GM12878 (cell line): ENCODE results near the gene CRYBA1. TPM values are rescaled to one million over a fixed set of nuclear protein-coding genes. Genes with fewer than 3 reads are reported as not detected.

Source experiments
- ATAC-seq: fragments of 200-7000 bp; cut with Tn5 transposase; 3 replicates; pipeline ENCODE4 v1.9.1; 2020; ENCODE audit warnings: mild to moderate bottlenecking, moderate library complexity
- BruUV-seq: library from RNA; stranded (reverse); fragments of 400-500 nt; replicated peaks from 2 replicates; lab custom pipeline; 2021; lab: Mats Ljungman, UMichigan
- CTCF ChIA-PET: fragments of 300-600 bp; sonication (Branson Sonifier 250); formaldehyde crosslinking; extraction: SDS; loops from one replicate; lab custom pipeline; 2021; ENCODE audit warnings: inconsistent platforms; lab: Yijun Ruan, JAX
- POLR2A ChIA-PET: fragments of 350-600 bp; formaldehyde crosslinking; extraction: SDS; loops from one replicate; lab custom pipeline; 2021; ENCODE audit warnings: inconsistent platforms; lab: Charles Lee
- RAD21 ChIA-PET: fragments of 300-600 bp; sonication (Branson Sonifier 250); formaldehyde crosslinking; loops from one replicate; lab custom pipeline; 2023; ENCODE audit warnings: antibody characterized with exemption; ENCODE audit not compliant: unreplicated experiment; lab: Charles Lee
- SMC1A ChIA-PET: fragments of 300-600 bp; sonication (Branson Sonifier 250); formaldehyde crosslinking; loops from one replicate; lab custom pipeline; 2023; ENCODE audit not compliant: unreplicated experiment, uncharacterized antibody; lab: Charles Lee
- DNase-seq: peaks from one replicate; pipeline ENCODE4 v3.0.0-alpha.2; 2011; ENCODE audit warnings: low read depth, low spot score
- FAIRE-seq: peaks from 3 replicates; lab custom pipeline; 2011; peaks lifted over from hg19 to GRCh38; lab: Jason Lieb, UNC
- H2AFZ ChIP-seq: 2 replicates; pipeline ENCODE4 v1.6.0; 2011; ENCODE audit warnings: low read depth, low read length, control low read depth; ENCODE audit not compliant: control insufficient read depth
- H3K27ac ChIP-seq: 2 replicates; pipeline ENCODE4 v1.5.1; 2011; ENCODE audit warnings: control low read depth; ENCODE audit not compliant: control insufficient read depth, insufficient read depth
- H3K27me3 ChIP-seq, 2 experiments: replicated peaks in 1 of 2; 2 replicates each; pipeline versions ENCODE4 v1.6.0 to v1.6.1; 2011; ENCODE audit warnings: low read length in 1 of 2; ENCODE audit not compliant: control insufficient read depth in 2 of 2, insufficient read depth in 2 of 2
- H3K36me3 ChIP-seq, 2 experiments: 2 replicates each; pipeline ENCODE4 v1.5.1; 2011; ENCODE audit warnings: low read length in 1 of 2; ENCODE audit not compliant: control insufficient read depth in 2 of 2, insufficient read depth in 2 of 2
- H3K4me1 ChIP-seq: 2 replicates; pipeline ENCODE4 v1.6.1; 2011; ENCODE audit warnings: mild to moderate bottlenecking, low read length, moderate library complexity, mixed read lengths; ENCODE audit not compliant: control insufficient read depth, insufficient read depth
- H3K4me2 ChIP-seq: 2 replicates; pipeline ENCODE4 v1.6.0; 2011; ENCODE audit warnings: control low read depth; ENCODE audit not compliant: control insufficient read depth, insufficient read depth
- H3K4me3 ChIP-seq: fragments of 200-600 bp; sonication (generic); 2 replicates; pipeline ENCODE4 v1.5.1; 2016
- H3K79me2 ChIP-seq: 2 replicates; pipeline ENCODE4 v1.6.0; 2011; ENCODE audit warnings: low read length; ENCODE audit not compliant: control insufficient read depth, insufficient read depth
- H3K9ac ChIP-seq: 2 replicates; pipeline ENCODE4 v1.8.0; 2011; ENCODE audit warnings: low read length, control low read depth, mixed read lengths; ENCODE audit not compliant: control insufficient read depth, insufficient read depth
- H3K9me3 ChIP-seq: replicated peaks from 3 replicates; pipeline ENCODE4 v1.5.1; 2011; ENCODE audit warnings: mild to moderate bottlenecking, low read length; ENCODE audit not compliant: control insufficient read depth, insufficient read depth
- H4K20me1 ChIP-seq: 2 replicates; pipeline ENCODE4 v1.6.0; 2011; ENCODE audit not compliant: control insufficient read depth, insufficient read depth
- GABPA ChIP-seq: IDR thresholded peaks from 2 replicates; pipeline ENCODE4 v1.6.1; 2014; ENCODE audit warnings: antibody characterized with exemption, low read depth, mild to moderate bottlenecking, inconsistent platforms
- MAX ChIP-seq: IDR thresholded peaks from 2 replicates; pipeline ENCODE4 v1.6.1; 2012; ENCODE audit warnings: low read depth, low read length, improper control_type of control experiment
- MLLT1 ChIP-seq: fragments of 450-650 bp; IDR thresholded peaks from 2 replicates; pipeline ENCODE4 v1.6.1; 2016; ENCODE audit warnings: mild to moderate bottlenecking
- PML ChIP-seq: IDR thresholded peaks from 2 replicates; pipeline ENCODE4 v1.6.1; 2012; ENCODE audit warnings: low read length, inconsistent platforms
- POLR2AphosphoS5 ChIP-seq: IDR thresholded peaks from 2 replicates; pipeline ENCODE4 v1.6.1; 2011; ENCODE audit warnings: mild to moderate bottlenecking, low read length, inconsistent platforms
- ZNF274 ChIP-seq: IDR thresholded peaks from one replicate; pipeline ENCODE4 v1.8.0; 2011; ENCODE audit not compliant: insufficient read length, insufficient read depth
- WGBS: methylation state at CpG from one replicate; pipeline ENCODE4 v1.1.6; 2016; ENCODE audit warnings: low lambda C conversion rate; ENCODE audit not compliant: insufficient replicate concordance, insufficient coverage; ENCODE audit errors: missing lambda C conversion rate; 5-methylcytosine and 5-hydroxymethylcytosine counted together
- in situ Hi-C: fragments of 300-500 bp; cut with MboI; formaldehyde crosslinking; loops from 9 replicates; pipeline ENCODE4 v1.14.3; 2018; ENCODE audit warnings: mixed read lengths
- intact Hi-C: fragments of 100-400 bp; cut with micrococcal nuclease; formaldehyde crosslinking; loops from one replicate; pipeline ENCODE4 v1.14.2; 2022; ENCODE audit not compliant: unreplicated experiment
- polyA plus RNA-seq, 11 experiments: library from polyadenylated mRNA; depleted of rRNA in 4 of 11; unstranded in 6 of 11; stranded (reverse) in 5 of 11; fragments of >200 nt; fragmentation: Nextera tagmentation in 4 of 11; fragmentation: Illumina TruSeq in 1 of 11; extraction: Ambion mirVana in 4 of 11; extraction: Trizol in 1 of 11; gene quantifications; 1 replicate in 1 of 11; 2 replicates in 10 of 11; pipeline versions ENCODE4 v1.2.1 to v1.2.3, GENCODE V29; 2011 to 2016; ENCODE audit warnings: inconsistent platforms in 2 of 11, missing spikeins in 2 of 11, low read depth in 1 of 11
- total RNA-seq, 4 experiments: library from RNA; depleted of rRNA in 3 of 4; stranded (reverse); fragments of >200 nt in 3 of 4; fragmentation: Illumina TruSeq in 1 of 4; extraction: Trizol in 1 of 4; gene quantifications; 2 replicates each; pipeline versions ENCODE4 v1.2.1 to v1.2.3, GENCODE V29; 2013 to 2021

The CRYBA1 gene
- total and polyA plus RNA-seq, 10 of the 15 experiments (the other 5 are each of a cell fraction or from before 2014, with no cell fraction given) = not detected

- no TSS peak for BruUV-seq
- no peak for FAIRE-seq
- DNase-seq = no peak
- intact Hi-C loops (no loop called here), in situ Hi-C loops (no loop called here)
- TF ChIP-seq ZNF274 (no peak), PML (no peak), MAX (no peak), POLR2AphosphoS5 (no peak), MLLT1 (no peak), GABPA (no peak)
- H2AFZ ChIP-seq = no peak overlapping the region; the same call in 1 of the 2 replicates
- ChIA-PET SMC1A (interaction anchor here (1.6 kb wide), 1 partner anchor 148 kb away, joined by 5 read pairs; no protein-coding TSS in a partner anchor), POLR2A (interaction anchor here (0.6 to 1.0 kb wide), 2 partner anchors 17 to 569 kb away, joined by 3 to 5 read pairs; no protein-coding TSS in a partner anchor), CTCF (interaction anchor here (1.0 to 2.9 kb wide), 2 partner anchors 74 to 146 kb away, joined by 6 to 9 read pairs; no protein-coding TSS in a partner anchor), RAD21 (no interaction called here)
- H3K79me2 ChIP-seq = peaks cover 36% of the 10 kb centered on the region
- no peak for ATAC-seq
- H3K4me2 ChIP-seq = no peak overlapping the region
- H3K9me3 ChIP-seq = no peaks in the 10 kb centered on the region
- no peaks in the 10 kb centered on the region for H4K20me1 ChIP-seq
- peaks cover under 1% of the 10 kb centered on the region; the same call in 1 of the 2 replicates for H3K4me1 ChIP-seq
- no peaks in the 10 kb centered on the region for H3K27me3 ChIP-seq
- no peak overlapping the region for H3K4me3 ChIP-seq
- no peak overlapping the region for H3K9ac ChIP-seq
- H3K27ac ChIP-seq = no peak overlapping the region
- 65% methylated on average over 3 of the region's 3 CpGs for WGBS
- no peaks in the 10 kb centered on the region for H3K36me3 ChIP-seq
Observed at GRCh38 chr17:29295420-29295819, 48.8 kb downstream of the CRYBA1 start.
